Measurements from ENCODE around the gene SULT1C4. TPM values are rescaled to one million over a fixed set of nuclear protein-coding genes. Genes with fewer than 3 reads are reported as not detected.

Gene SULT1C4
- total and polyA plus RNA-seq, 2 of the 8 experiments (the other 6 are each of a cell fraction or from before 2014, with no cell fraction given): 1.5 to 2.1 TPM

- TF ChIP-seq SAP30 (IDR thresholded peaks at IDR 0.05; ENCODE audit: insufficient read depth, insufficient replicate concordance, low read length): no peak
- TF ChIP-seq RNF2 (IDR thresholded peaks at IDR 0.05; ENCODE audit: borderline replicate concordance, low read depth, low read length, missing control alignments, poor library complexity, severe bottlenecking): no peak
- no peak for TF ChIP-seq SIRT6 (IDR thresholded peaks at IDR 0.05; ENCODE audit: low read length)
- TF ChIP-seq SP1 (IDR thresholded peaks at IDR 0.05; ENCODE audit: low read depth, low read length): no peak
Observed at GRCh38 chr2:108407864-108408729, 30.3 kb downstream of the SULT1C4 start (continued).

Measured in H1 (cell line).